ENCODE measurements around the gene KHSRP. TPM values are rescaled to one million over a fixed set of nuclear protein-coding genes. Genes with fewer than 3 reads are reported as not detected.

KHSRP gene
- polyA plus RNA-seq, 5 donors = 211 to 355 (median 257) TPM

Other genes with a start within 250 kb of the KHSRP start
- 100 to 1,000 TPM in 2 of 5 donors, 10 to 100 TPM in 3; 61.4 to 124 (median 79.8) TPM for gene MLLT1, start 144.8 kb downstream of the KHSRP start, polyA plus RNA-seq (ENCODE audit: insufficient read depth in 1 of 5, insufficient read length in 5 of 5, low replicate concordance in 1 of 5)
- under 1 TPM in 4 of 5 donors, not detected in 1; 0.10 to 0.24 (median 0.23) TPM for gene ACER1, start 91.2 kb downstream of the KHSRP start, polyA plus RNA-seq (ENCODE audit: insufficient read depth in 1 of 5, insufficient read length in 5 of 5, low replicate concordance in 1 of 5)
- 10 to 100 TPM; 40.8 to 78.4 (median 50.9) TPM for gene CLPP, start 63.3 kb downstream of the KHSRP start, polyA plus RNA-seq (ENCODE audit: insufficient read depth in 1 of 5, insufficient read length in 5 of 5, low replicate concordance in 1 of 5)
- gene ALKBH7, start 52.0 kb downstream of the KHSRP start, polyA plus RNA-seq (ENCODE audit: insufficient read depth in 1 of 5, insufficient read length in 5 of 5, low replicate concordance in 1 of 5) = 10 to 100 TPM; 25.6 to 98.1 (median 53.9) TPM
- gene PSPN, start 48.9 kb downstream of the KHSRP start, polyA plus RNA-seq (ENCODE audit: insufficient read depth in 1 of 5, insufficient read length in 5 of 5, low replicate concordance in 1 of 5) = 1 to 10 TPM; 1.7 to 3.2 (median 2.1) TPM
- gene GTF2F1, start 31.6 kb downstream of the KHSRP start, polyA plus RNA-seq (ENCODE audit: insufficient read depth in 1 of 5, insufficient read length in 5 of 5, low replicate concordance in 1 of 5) = 10 to 100 TPM; 62.7 to 90.2 (median 74.5) TPM
- 1 to 10 TPM in 1 of 5 donors, under 1 TPM in 4; 0.26 to 1.3 (median 0.57) TPM for gene SLC25A41, start 9.0 kb upstream of the KHSRP start, polyA plus RNA-seq (ENCODE audit: insufficient read depth in 1 of 5, insufficient read length in 5 of 5, low replicate concordance in 1 of 5)
- gene SLC25A23, start 35.0 kb upstream of the KHSRP start, polyA plus RNA-seq (ENCODE audit: insufficient read depth in 1 of 5, insufficient read length in 5 of 5, low replicate concordance in 1 of 5) = 10 to 100 TPM; 44.7 to 62.3 (median 49.6) TPM
- gene CRB3, start 39.5 kb upstream of the KHSRP start, polyA plus RNA-seq (ENCODE audit: insufficient read depth in 1 of 5, insufficient read length in 5 of 5, low replicate concordance in 1 of 5) = 10 to 100 TPM; 13.1 to 23.4 (median 18.0) TPM
- gene DENND1C, start 57.0 kb upstream of the KHSRP start, polyA plus RNA-seq (ENCODE audit: insufficient read depth in 1 of 5, insufficient read length in 5 of 5, low replicate concordance in 1 of 5) = 10 to 100 TPM; 14.6 to 23.3 (median 16.6) TPM
- gene TUBB4A, start 77.5 kb upstream of the KHSRP start, polyA plus RNA-seq (ENCODE audit: insufficient read depth in 1 of 5, insufficient read length in 5 of 5, low replicate concordance in 1 of 5) = 1 to 10 TPM; 2.3 to 6.8 (median 3.4) TPM
- under 1 TPM; 0.15 to 0.83 (median 0.23) TPM for gene TNFSF9, start 106.2 kb upstream of the KHSRP start, polyA plus RNA-seq (ENCODE audit: insufficient read depth in 1 of 5, insufficient read length in 5 of 5, low replicate concordance in 1 of 5)
- gene CD70, start 166.3 kb upstream of the KHSRP start, polyA plus RNA-seq (ENCODE audit: insufficient read depth in 1 of 5, insufficient read length in 5 of 5, low replicate concordance in 1 of 5) = under 1 TPM in 3 of 5 donors, not detected in 2; 0.13 to 0.54 (median 0.35) TPM
- gene TNFSF14, start 245.3 kb upstream of the KHSRP start, polyA plus RNA-seq (ENCODE audit: insufficient read depth in 1 of 5, insufficient read length in 5 of 5, low replicate concordance in 1 of 5) = 1 to 10 TPM in 1 of 5 donors, under 1 TPM in 4; 0.18 to 1.0 (median 0.28) TPM